IPS-20b (cell line): ENCODE measurements around the gene CNKSR2.
"Not testable (repeated sequence)": the region's sequence is repeated elsewhere in the genome, so short reads cannot be mapped to it uniquely, and the experiment has no call there.

Experiments
- H3K27ac ChIP-seq: one replicate; pipeline ENCODE4 v1.5.1; 2013; ENCODE audit warnings: low read length
- H3K27me3 ChIP-seq: 2 replicates; pipeline ENCODE4 v1.6.1; 2013; ENCODE audit warnings: mild to moderate bottlenecking, low read length, inconsistent platforms; ENCODE audit not compliant: insufficient read depth
- H3K36me3 ChIP-seq: 2 replicates; pipeline ENCODE4 v1.6.1; 2013; ENCODE audit warnings: low read depth, mild to moderate bottlenecking, inconsistent platforms, low read length, moderate library complexity; ENCODE audit not compliant: insufficient read depth
- H3K4me1 ChIP-seq: 2 replicates; pipeline ENCODE4 v1.6.1; 2013; ENCODE audit warnings: mild to moderate bottlenecking, control low read depth, inconsistent platforms, low read length, moderate library complexity; ENCODE audit not compliant: insufficient read depth
- H3K4me3 ChIP-seq: 2 replicates; pipeline ENCODE4 v1.5.1; 2013; ENCODE audit warnings: mild to moderate bottlenecking, low read length, inconsistent platforms
- H3K9ac ChIP-seq: 2 replicates; pipeline ENCODE4 v1.6.1; 2013; ENCODE audit warnings: low read depth, mild to moderate bottlenecking, inconsistent platforms, low read length, moderate library complexity
- H3K9me3 ChIP-seq: 2 replicates; pipeline ENCODE4 v1.6.1; 2013; ENCODE audit warnings: mild to moderate bottlenecking, low read depth, low read length, inconsistent platforms; ENCODE audit not compliant: insufficient read depth

Gene CNKSR2

GRCh38 chrX:21440911-21441310, 66.7 kb downstream of the CNKSR2 start:
- H3K4me3 ChIP-seq = no peak overlapping the region
- H3K9me3 ChIP-seq = no peaks in the 10 kb centered on the region
- H3K36me3 ChIP-seq = peaks cover 5% of the 10 kb centered on the region
- H3K27me3 ChIP-seq = no peaks in the 10 kb centered on the region
- H3K4me1 ChIP-seq = peaks cover 3% of the 10 kb centered on the region; the same call in 1 of the 2 replicates
- no peak overlapping the region for H3K9ac ChIP-seq
- H3K27ac ChIP-seq = no peak overlapping the region

DNA sequence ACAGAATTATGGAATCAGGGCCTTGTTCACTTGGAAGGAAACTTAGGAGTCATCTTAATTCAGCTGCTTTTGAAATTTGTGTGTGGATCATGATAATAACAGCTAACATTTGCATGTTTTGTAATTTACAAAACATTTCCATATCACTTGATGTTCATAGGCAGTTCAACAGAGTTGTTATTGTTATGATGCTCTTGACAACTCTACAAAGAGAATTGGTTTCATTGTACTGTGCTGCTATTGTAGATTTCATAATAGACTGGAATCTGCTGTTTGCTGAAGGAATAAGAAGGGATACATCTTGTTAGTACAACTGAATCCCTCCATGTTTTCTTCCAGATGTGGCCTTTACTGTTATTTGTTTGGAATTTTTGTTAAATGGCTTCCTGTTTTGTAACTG, 83.5 kb downstream of the CNKSR2 start:
- Histone ChIP-seq H3K27ac (no peak overlapping the region), H3K9me3 (no peaks in the 10 kb centered on the region), H3K4me3 (no peak overlapping the region), H3K36me3 (no peaks in the 10 kb centered on the region), H3K9ac (no peak overlapping the region), H3K4me1 (no peaks in the 10 kb centered on the region), H3K27me3 (no peaks in the 10 kb centered on the region)

GRCh38 chrX:21469071-21469470, 94.9 kb downstream of the CNKSR2 start:
- Histone ChIP-seq H3K4me3 (no peak overlapping the region), H3K9ac (no peak overlapping the region), H3K27ac (no peak overlapping the region), H3K9me3 (no peaks in the 10 kb centered on the region), H3K4me1 (no peaks in the 10 kb centered on the region), H3K36me3 (no peaks in the 10 kb centered on the region), H3K27me3 (no peaks in the 10 kb centered on the region)

GRCh38 chrX:21476909-21477308, 102.7 kb downstream of the CNKSR2 start:
- Histone ChIP-seq H3K9me3 (no peaks in the 10 kb centered on the region), H3K27ac (no peak overlapping the region), H3K4me3 (no peak overlapping the region), H3K27me3 (no peaks in the 10 kb centered on the region), H3K9ac (no peak overlapping the region), H3K36me3 (no peaks in the 10 kb centered on the region), H3K4me1 (no peaks in the 10 kb centered on the region)

GRCh38 chrX:21479695-21480270, 105.6 kb downstream of the CNKSR2 start:
- no peaks in the 10 kb centered on the region for H3K4me1 ChIP-seq
- no peak overlapping the region for H3K27ac ChIP-seq
- H3K9me3 ChIP-seq = no peaks in the 10 kb centered on the region
- no peaks in the 10 kb centered on the region for H3K27me3 ChIP-seq
- H3K4me3 ChIP-seq = no peak overlapping the region
- H3K9ac ChIP-seq = no peak overlapping the region
- H3K36me3 ChIP-seq = no peaks in the 10 kb centered on the region

DNA sequence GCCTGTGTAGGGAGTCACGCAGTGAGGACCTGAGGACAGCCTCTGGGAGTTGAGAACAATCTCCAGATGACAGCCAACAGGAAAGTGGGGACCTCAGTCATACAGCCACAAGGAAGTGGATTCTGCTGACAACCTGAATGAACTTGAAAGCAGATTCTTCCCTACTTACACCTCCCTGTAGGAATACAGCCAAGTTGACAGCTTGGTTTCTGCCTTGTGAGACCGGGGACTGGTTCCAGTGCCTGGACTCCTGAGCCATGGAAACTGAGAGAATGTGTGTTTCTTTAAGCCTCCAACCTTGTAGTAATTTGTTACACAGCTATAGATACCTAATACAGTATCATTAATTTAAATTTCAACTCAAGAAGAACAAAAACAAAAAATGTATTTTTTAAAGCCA, 107.5 kb downstream of the CNKSR2 start:
- Histone ChIP-seq H3K9me3 (no peaks in the 10 kb centered on the region), H3K27me3 (no peaks in the 10 kb centered on the region), H3K4me1 (no peaks in the 10 kb centered on the region), H3K36me3 (no peaks in the 10 kb centered on the region), H3K4me3 (no peak overlapping the region), H3K9ac (no peak overlapping the region), H3K27ac (no peak overlapping the region)

GRCh38 chrX:21484051-21484450, 109.8 kb downstream of the CNKSR2 start:
- H3K4me1 ChIP-seq, H3K27ac ChIP-seq, H3K4me3 ChIP-seq, H3K9me3 ChIP-seq, H3K36me3 ChIP-seq, H3K27me3 ChIP-seq, H3K9ac ChIP-seq: not testable (repeated sequence)

DNA sequence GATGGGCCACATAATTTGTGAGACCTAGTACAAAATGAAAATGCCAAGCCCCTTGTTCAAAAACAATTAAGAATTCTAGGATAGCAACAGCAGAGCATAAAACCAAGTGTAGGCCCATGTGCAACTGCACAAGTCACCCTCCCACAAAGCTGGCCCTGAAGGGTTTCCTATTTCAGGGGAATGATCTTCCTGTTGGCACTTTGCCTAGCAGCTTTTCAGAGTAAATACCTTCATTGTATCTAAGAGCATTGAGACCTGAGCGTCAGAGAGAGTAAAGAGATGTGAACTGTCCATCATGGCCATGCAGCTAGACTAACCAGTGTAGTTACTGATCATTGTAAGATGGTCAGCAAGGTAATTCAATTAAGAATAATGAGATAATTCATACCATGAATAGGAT, 113.6 kb downstream of the CNKSR2 start:
- no peak overlapping the region for H3K4me3 ChIP-seq
- peaks cover 7% of the 10 kb centered on the region; the same call in 1 of the 2 replicates for H3K36me3 ChIP-seq
- peaks cover 2% of the 10 kb centered on the region; the same call in 1 of the 2 replicates for H3K4me1 ChIP-seq
- no peak overlapping the region for H3K27ac ChIP-seq
- H3K9me3 ChIP-seq = no peaks in the 10 kb centered on the region
- no peaks in the 10 kb centered on the region for H3K27me3 ChIP-seq
- no peak overlapping the region for H3K9ac ChIP-seq

- no peak overlapping the region for H3K27ac ChIP-seq
- peaks cover 7% of the 10 kb centered on the region; the same call in 1 of the 2 replicates for H3K36me3 ChIP-seq
- peaks cover 2% of the 10 kb centered on the region; the same call in 1 of the 2 replicates for H3K4me1 ChIP-seq
- H3K4me3 ChIP-seq = no peak overlapping the region
- H3K9ac ChIP-seq = no peak overlapping the region
- no peaks in the 10 kb centered on the region for H3K9me3 ChIP-seq
- H3K27me3 ChIP-seq = no peaks in the 10 kb centered on the region
Measured at GRCh38 chrX:21490341-21490740, 116.1 kb downstream of the CNKSR2 start.

DNA sequence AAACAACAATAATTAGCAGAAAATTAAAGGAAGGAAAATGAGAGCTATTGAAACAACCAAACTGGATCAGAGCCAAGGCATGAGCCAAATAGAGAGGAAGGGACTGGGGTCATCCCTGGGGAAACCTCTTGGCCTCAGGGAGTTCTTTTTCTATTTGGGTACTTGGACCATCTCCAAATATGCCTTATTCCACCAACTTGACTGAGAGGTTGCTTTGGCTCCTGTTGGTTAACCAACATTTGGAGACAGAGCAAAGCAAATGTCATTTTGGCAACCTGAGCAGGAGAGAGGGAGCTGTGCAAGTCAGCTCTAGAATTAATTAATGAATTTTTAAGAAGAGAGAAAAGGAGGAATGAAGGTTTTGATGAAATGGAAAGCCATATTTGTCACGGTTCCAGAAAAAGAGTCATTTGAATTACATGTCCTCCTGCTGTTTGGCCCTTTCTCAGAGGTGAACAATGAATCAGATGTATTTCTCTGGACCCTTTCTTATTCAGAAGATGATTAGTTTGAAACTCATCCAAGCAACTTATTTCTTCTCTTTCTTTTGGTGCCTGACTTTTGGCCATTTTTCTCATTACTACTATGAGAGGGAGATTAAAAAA, 119.1 kb downstream of the CNKSR2 start:
- Histone ChIP-seq H3K9ac (no peak overlapping the region), H3K27me3 (no peaks in the 10 kb centered on the region), H3K4me1 (peaks cover 2% of the 10 kb centered on the region; the same call in 1 of the 2 replicates), H3K9me3 (no peaks in the 10 kb centered on the region), H3K27ac (no peak overlapping the region), H3K36me3 (peaks cover 7% of the 10 kb centered on the region; the same call in 1 of the 2 replicates), H3K4me3 (no peak overlapping the region)

GRCh38 chrX:21503593-21503992, 129.4 kb downstream of the CNKSR2 start:
- Histone ChIP-seq H3K4me3 (no peak overlapping the region), H3K4me1 (no peaks in the 10 kb centered on the region), H3K36me3 (no peaks in the 10 kb centered on the region), H3K27me3 (no peaks in the 10 kb centered on the region), H3K9me3 (no peaks in the 10 kb centered on the region), H3K9ac (no peak overlapping the region), H3K27ac (no peak overlapping the region)

DNA sequence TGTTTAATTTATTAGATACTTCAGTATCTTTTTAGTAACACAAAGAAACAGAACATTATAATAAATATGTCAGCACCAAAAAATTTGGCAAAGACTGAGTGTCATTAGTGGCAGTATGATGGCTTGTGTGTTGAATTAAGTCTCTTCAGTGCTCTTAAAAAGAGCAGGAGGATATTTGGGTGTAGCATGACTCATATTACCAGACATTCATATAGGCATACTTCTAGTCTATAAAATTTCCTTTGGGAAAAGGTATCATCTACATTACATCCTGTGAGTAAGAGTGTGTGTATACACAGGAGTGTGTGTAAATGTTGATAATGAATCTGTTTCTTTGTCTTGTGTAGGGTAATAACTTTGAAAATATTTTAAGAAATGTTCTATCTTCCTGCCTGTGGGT, 135.7 kb downstream of the CNKSR2 start:
- Histone ChIP-seq H3K27ac (no peak overlapping the region), H3K4me1 (no peaks in the 10 kb centered on the region), H3K4me3 (no peak overlapping the region), H3K36me3 (no peaks in the 10 kb centered on the region), H3K9me3 (no peaks in the 10 kb centered on the region), H3K27me3 (no peaks in the 10 kb centered on the region), H3K9ac (no peak overlapping the region)
